Hematopoietic multipotent progenitor cell treated with erythropoietin and hydrocortisone succinate and interleukin-3 and kit ligand, for 4 days (in vitro differentiated cells): ENCODE measurements around the gene ACAP2.

Experiments used
- DNase-seq: peaks from one replicate; pipeline ENCODE4 v3.0.0-alpha.2; 2015

ACAP2 gene

GRCh38 chr3:195257454-195258448, 185.1 kb downstream of the ACAP2 start:
- no peak for DNase-seq

DNA sequence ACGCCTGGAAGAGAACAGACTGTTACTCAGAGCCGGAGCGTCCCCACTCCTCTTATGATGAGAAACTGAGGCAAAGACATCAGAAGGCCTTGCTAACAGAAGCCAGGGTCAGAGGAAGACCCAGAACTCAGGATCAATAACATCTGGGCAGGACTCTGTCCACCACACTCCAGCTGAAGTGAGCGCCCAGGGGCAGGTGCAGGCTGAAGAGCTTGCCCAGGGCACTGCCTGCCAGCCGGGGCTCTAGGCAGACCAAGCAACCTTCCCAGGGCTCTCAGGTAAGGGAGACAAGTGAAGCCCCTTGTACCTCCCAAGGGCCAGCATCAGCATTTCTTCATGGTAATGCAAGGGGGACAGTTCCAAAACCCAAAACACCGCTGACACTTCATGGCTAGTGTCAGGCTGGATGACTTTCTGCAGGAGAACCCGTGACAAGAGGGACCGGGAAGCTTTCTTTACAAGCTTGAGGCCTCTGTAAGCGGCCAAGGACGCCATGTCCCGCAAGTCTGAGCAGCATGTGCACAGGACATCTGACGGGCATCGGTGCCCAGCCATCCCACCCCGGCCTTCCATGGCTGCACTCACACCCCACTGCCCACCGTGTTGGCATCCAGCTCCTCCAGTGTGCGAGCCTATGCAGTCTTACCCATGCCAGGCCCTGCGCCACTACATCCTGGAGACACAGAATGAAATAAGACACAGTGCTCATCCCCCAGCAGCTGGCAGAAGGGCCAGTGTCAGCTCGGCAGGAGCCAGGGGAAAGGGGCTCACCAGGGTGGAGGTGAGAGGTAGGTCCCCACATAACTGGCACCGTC, 186.0 kb downstream of the ACAP2 start:
- DNase-seq = no peak

- DNase-seq = no peak
Observed at GRCh38 chr3:195255571-195256501, 187.0 kb downstream of the ACAP2 start.

DNA sequence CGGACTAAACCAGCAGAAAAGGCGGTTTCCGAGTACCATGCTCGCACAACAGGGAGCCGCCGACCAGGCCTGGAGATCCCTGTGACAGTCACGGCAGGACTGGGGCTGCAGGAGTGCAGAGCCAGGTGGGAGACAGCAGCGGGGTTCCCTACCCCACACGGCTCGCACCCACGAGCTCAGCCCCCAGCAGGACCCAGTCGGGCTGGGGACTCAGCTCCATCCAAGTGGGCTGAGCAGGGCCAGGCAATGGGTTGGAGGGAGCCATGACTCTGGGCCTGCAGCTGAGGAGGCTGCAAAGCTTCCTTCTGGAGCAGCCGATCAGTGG, 187.7 kb downstream of the ACAP2 start:
- DNase-seq = no peak

- DNase-seq = no peak
Observed at GRCh38 chr3:195254454-195255175, 188.2 kb downstream of the ACAP2 start.

- DNase-seq = no peak
Observed at GRCh38 chr3:195253923-195254432, 188.8 kb downstream of the ACAP2 start.

GRCh38 chr3:195251336-195252065, 191.3 kb downstream of the ACAP2 start:
- DNase-seq = no peak

- DNase-seq = peak; percentile 84
Observed at GRCh38 chr3:195250473-195251251, 192.2 kb downstream of the ACAP2 start.

GRCh38 chr3:195249858-195250464, 192.9 kb downstream of the ACAP2 start:
- no peak for DNase-seq

DNA sequence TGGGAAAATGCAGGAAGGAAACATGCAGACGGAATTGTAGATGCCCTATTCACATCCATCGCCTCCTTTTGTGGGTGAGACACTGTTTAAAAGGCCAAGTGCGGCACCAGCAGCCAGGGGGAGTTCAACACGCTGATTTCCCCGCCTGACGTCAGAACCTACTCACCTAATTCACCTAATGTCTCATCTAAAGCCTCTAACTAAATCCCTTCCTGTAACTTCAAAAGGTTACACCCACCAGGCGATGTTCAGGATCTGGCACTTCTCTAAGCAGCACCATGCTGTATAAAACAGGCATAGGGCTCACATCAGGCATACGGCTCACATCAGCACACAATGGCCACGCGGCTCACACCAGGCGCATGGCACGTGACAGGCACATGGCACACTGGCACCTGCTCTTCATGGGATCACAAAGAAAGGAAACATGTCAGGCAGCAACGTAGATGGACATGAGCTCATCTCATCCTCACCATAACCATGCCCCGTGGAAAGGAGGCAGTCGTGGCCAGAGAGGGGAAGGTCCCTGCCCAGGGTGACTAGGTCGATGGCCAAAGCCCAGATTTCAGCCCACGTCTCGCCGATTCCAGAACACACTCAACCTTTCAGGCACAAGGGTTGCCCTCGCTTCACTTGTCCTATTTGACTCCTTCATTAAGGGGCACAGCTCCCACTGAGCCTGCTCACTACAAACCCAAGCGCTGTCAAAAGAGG, 193.6 kb downstream of the ACAP2 start:
- no peak for DNase-seq

DNA sequence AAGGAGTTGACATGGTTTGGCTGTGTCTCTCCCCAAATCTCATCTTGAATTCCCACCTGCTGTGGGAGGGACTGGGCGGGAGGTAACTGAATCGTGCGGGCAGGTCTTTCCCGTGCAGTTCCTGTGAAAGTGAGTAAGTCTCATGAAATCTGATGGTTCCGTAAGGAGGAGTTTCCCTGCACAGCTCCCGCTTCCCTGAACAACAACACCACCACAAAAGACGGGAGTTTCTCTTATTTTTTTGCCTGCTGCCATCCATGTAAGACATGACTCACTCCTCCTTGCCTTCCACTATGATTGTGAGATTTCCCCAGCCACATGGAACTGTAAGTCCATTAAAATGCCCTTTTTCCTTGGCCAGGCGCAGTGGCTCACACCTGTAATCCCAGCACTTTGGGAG, 194.5 kb downstream of the ACAP2 start:
- no peak for DNase-seq

- peak; percentile 59 for DNase-seq
Observed at GRCh38 chr3:195247863-195248189, 195.0 kb downstream of the ACAP2 start.

DNA sequence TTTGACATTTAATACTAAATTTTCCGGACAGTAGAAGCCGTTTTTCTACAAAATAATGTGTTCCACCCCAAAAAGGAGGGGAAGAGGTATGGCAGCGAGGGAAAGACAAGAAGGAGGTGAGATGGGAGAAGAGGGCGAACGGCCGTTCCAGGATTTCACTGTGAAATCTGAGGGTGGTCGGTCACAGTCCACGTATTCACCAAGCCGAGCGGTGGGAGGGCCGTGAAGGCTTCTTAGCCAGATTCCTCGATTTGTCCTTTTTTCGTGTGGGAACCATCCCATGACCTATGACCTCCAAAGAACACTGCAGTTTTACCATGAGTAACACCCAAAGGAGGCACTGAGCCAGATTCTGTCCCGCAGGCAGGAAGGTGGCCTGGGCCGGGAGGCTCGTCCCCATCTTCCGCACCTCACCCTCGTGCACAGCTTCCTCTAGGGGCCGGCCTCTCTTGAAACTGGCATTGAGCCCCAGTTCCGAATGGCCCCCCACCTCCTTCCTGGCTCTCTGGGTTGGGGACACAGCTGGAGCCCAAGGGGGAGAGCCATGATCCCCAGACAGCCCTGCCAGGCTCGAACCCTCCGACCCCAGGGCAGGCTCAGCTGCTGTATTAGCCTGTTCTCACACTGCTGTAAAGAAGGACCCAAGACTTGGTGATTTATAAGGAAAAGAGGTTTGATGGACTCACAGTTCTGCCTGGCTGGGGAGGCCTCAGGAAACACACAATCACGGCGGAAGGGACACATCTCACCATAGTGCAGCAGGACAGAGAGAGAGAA, 195.5 kb downstream of the ACAP2 start:
- no peak for DNase-seq

DNA sequence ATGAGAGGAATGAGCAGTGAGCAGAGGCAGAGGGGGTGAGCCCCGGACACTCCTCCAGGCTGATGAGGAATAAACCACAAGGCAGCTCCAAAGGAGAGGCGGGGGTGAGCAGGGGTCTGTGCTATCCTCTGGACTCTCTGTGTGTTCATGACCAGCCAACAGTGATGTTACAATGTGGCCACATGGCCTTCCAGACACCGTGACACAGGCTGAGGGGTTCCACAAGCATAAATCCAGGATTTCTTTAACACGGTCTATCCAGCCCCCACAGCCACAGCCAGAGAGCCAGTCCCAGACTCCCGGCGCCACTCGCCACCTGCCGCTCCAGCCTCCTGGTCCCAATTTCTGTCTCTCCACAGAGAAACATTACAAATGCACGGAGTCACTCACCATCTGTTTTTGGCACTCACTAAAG, 196.2 kb downstream of the ACAP2 start:
- DNase-seq = no peak

DNA sequence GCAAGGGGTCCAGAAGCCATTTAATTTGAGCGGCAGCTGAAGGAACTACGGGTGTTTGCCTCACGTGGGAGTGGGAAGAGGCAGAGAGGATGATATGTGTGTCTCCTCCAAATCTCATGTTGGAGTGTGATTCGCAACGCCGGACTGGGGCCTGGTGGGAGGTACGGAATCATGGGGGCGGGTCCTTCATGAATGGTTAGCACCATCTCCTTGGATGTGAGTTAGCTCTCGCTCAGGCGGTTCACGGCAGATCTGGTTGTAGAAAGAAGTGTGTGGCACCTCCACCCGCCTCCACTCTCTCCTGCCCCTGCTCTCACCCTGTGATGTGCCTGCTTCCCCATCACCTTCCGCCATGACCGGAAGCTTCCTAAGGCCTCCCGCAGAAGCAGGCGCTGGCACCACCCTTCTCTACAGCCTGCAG, 197.3 kb downstream of the ACAP2 start:
- no peak for DNase-seq

DNA sequence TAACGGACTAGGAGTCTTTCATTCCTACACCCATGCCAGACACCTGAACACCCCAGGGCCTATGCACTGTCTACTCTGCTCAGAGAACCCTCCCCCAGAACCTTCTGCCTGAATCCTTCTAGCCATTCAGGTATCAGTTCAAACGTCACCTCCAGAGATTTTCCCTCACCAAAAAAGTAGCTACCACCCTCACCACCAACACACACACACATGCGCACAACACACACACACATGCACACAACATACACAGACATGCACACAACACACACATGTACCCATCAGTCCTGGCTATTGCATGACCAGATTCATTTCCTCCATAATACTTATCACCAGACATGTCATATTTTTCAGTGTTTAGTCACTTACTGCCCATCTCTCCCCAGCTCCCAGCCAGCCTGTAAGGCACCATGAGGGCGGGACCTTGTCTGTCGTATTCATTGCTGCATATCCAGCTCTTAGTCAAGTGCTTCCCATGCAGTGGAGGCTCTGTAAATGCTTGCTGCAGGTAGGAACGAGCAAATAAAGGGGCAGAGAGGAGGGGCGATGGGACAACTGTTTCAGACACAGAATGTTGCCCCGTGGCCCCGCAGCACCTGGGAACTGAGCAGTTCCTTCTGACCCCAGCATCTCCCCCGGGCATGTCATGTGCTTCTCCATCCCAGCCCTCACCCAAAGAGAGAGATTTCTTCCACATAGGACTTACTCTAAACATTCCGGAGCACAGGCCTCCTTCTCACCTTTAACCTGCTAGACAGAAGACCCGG, 201.0 kb downstream of the ACAP2 start:
- no peak for DNase-seq

DNA sequence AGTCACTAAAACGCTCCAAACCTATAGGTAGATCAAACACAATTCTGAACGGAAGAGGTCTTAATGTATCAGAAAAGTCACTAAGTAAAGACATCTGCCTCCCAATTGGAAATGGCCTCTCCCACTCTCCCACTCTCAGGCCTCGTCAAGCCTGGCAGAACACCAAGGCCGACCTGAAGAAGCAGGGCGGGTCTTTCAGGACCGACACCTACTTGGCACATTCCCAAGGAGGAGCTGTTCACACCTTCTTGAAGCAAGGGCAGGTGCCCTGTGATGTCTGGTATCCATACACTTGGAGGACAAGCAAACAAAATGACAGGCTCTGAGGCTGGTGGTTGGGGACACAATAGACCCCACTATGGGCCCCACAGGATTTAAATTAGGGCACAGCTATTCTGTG, 201.9 kb downstream of the ACAP2 start:
- DNase-seq = no peak
